Right atrium auricular region (tissue), 2 donors: ENCODE measurements around the gene KCTD16. TPM values are rescaled to one million over a fixed set of nuclear protein-coding genes. Genes with fewer than 3 reads are reported as not detected.

Experiments
- DNase-seq: peaks from one replicate; pipeline ENCODE4 v3.0.0-alpha.2; 2019; ENCODE audit warnings: low spot score
- H3K27ac ChIP-seq, 2 donors: fragments of 200-600 bp; sonication (generic); 1 replicate in 1 of 2; 2 replicates in 1 of 2; pipeline ENCODE4 v1.5.1; 2016 to 2019
- H3K27me3 ChIP-seq, 2 donors: fragments of 200-600 bp; sonication (generic); one replicate each; pipeline versions ENCODE4 v1.5.1 to v1.6.0; 2017 to 2019
- H3K36me3 ChIP-seq: fragments of 200-600 bp; sonication (generic); one replicate; pipeline ENCODE4 v1.5.1; 2016
- H3K4me1 ChIP-seq, 2 donors: fragments of 200-600 bp; sonication (generic); one replicate each; pipeline versions ENCODE4 v1.5.1 to v1.6.0; 2017 to 2019
- H3K4me3 ChIP-seq, 2 donors: fragments of 200-600 bp; sonication (generic); 1 replicate in 1 of 2; 2 replicates in 1 of 2; pipeline ENCODE4 v1.5.1; 2017 to 2019; ENCODE audit warnings: mild to moderate bottlenecking in 1 of 2, moderate library complexity in 1 of 2
- H3K9me3 ChIP-seq, 2 donors: fragments of 200-600 bp; sonication (generic); one replicate each; pipeline ENCODE4 v1.5.1; 2019
- CTCF ChIP-seq, 2 donors: fragments of 200-600 bp; sonication (generic); IDR thresholded peaks; one replicate each; pipeline ENCODE4 v1.5.1; 2019; ENCODE audit warnings: antibody characterized with exemption in 2 of 2
- total RNA-seq, 2 donors: library from RNA; depleted of rRNA; stranded (reverse); fragments of >200 nt; gene quantifications; one replicate each; pipeline ENCODE4 v1.1.0, GENCODE V29; 2016

Gene KCTD16
- total RNA-seq, 2 donors from 2014 or later: 0.04 to 0.28 TPM

GRCh38 chr5:144183254-144183889, 12.7 kb downstream of the KCTD16 start:
- H3K9me3 ChIP-seq: no peaks in the 10 kb centered on the region
- DNase-seq: no peak
- no peaks in the 10 kb centered on the region for H3K36me3 ChIP-seq
- no peak overlapping the region for H3K27ac ChIP-seq
- H3K27me3 ChIP-seq: no peaks in the 10 kb centered on the region
- H3K4me3 ChIP-seq: no peak overlapping the region
- peak; percentile 29 to 85 for TF ChIP-seq CTCF (IDR thresholded peaks at IDR 0.05)
- no peaks in the 10 kb centered on the region for H3K4me1 ChIP-seq

GRCh38 chr5:144187699-144188294, 17.1 kb downstream of the KCTD16 start:
- Histone ChIP-seq H3K4me3 (no peak overlapping the region), H3K36me3 (no peaks in the 10 kb centered on the region), H3K4me1 (no peaks in the 10 kb centered on the region), H3K27ac (no peak overlapping the region), H3K9me3 (no peaks in the 10 kb centered on the region), H3K27me3 (no peaks in the 10 kb centered on the region)
- no peak for DNase-seq
- no peak for TF ChIP-seq CTCF (IDR thresholded peaks at IDR 0.05)

GRCh38 chr5:144189800-144190429, 19.2 kb downstream of the KCTD16 start:
- no peak overlapping the region for H3K27ac ChIP-seq
- no peaks in the 10 kb centered on the region for H3K4me1 ChIP-seq
- H3K9me3 ChIP-seq: no peaks in the 10 kb centered on the region
- no peaks in the 10 kb centered on the region for H3K36me3 ChIP-seq
- no peak for TF ChIP-seq CTCF (IDR thresholded peaks at IDR 0.05)
- H3K4me3 ChIP-seq: no peak overlapping the region
- H3K27me3 ChIP-seq: no peaks in the 10 kb centered on the region
- no peak for DNase-seq

GRCh38 chr5:144191531-144191930, 20.9 kb downstream of the KCTD16 start:
- no peaks in the 10 kb centered on the region for H3K9me3 ChIP-seq
- no peak for DNase-seq
- no peaks in the 10 kb centered on the region for H3K27me3 ChIP-seq
- no peaks in the 10 kb centered on the region for H3K36me3 ChIP-seq
- TF ChIP-seq CTCF (IDR thresholded peaks at IDR 0.05): no peak
- no peak overlapping the region for H3K27ac ChIP-seq
- no peak overlapping the region for H3K4me3 ChIP-seq
- no peaks in the 10 kb centered on the region for H3K4me1 ChIP-seq

GRCh38 chr5:144191998-144192397, 21.3 kb downstream of the KCTD16 start:
- Histone ChIP-seq H3K36me3 (no peaks in the 10 kb centered on the region), H3K27me3 (no peaks in the 10 kb centered on the region), H3K27ac (no peak overlapping the region), H3K9me3 (no peaks in the 10 kb centered on the region), H3K4me3 (no peak overlapping the region), H3K4me1 (no peaks in the 10 kb centered on the region)
- peak in 1 of 2 donors; percentile 35 for TF ChIP-seq CTCF (IDR thresholded peaks at IDR 0.05)
- no peak for DNase-seq
